Erythroblast (primary cell): Measurements from ENCODE around the gene C20orf144.

ENCODE experiments used
- DNase-seq, 2 experiments: peaks; one replicate each; lab custom pipeline; 2025; lab: John Stamatoyannopoulos, UW
- GATA1 ChIP-seq: IDR thresholded peaks from 2 replicates; pipeline ENCODE4 v1.6.1; 2011; ENCODE audit warnings: low read depth, mild to moderate bottlenecking, control low read depth, low read length, moderate library complexity
- POLR2A ChIP-seq: IDR thresholded peaks from 2 replicates; pipeline ENCODE4 v1.6.1; 2011; ENCODE audit warnings: mild to moderate bottlenecking, low read length

The C20orf144 gene

GRCh38 chr20:33672426-33673113, 10.4 kb downstream of the C20orf144 start:
- DNase-seq: peak; percentile 42 to 51
- TF ChIP-seq POLR2A: no peak
- TF ChIP-seq GATA1: no peak

- TF ChIP-seq POLR2A: no peak
- DNase-seq: no peak
Measured at GRCh38 chr20:33673114-33673409, 10.9 kb downstream of the C20orf144 start.

- TF ChIP-seq POLR2A: no peak
- TF ChIP-seq GATA1: no peak
- no peak for DNase-seq
Measured at GRCh38 chr20:33673410-33674293, 11.5 kb downstream of the C20orf144 start.

- DNase-seq: peak; percentile 79 to 88
- no peak for TF ChIP-seq GATA1
- TF ChIP-seq POLR2A: peak; percentile 29
Measured at GRCh38 chr20:33674294-33675135, 12.4 kb downstream of the C20orf144 start, which contains the start of gene NECAB3. TSS of gene NECAB3 (minus strand) at chr20:33674428. CDS start at chr20:33674352, 76 bp downstream.

- TF ChIP-seq GATA1 (no peak), POLR2A (no peak)
- DNase-seq: no peak
Measured at GRCh38 chr20:33675136-33675959, 13.2 kb downstream of the C20orf144 start.

GRCh38 chr20:33676121-33676520, 14.0 kb downstream of the C20orf144 start:
- no peak for DNase-seq
- TF ChIP-seq POLR2A (no peak), GATA1 (no peak)

- no peak for DNase-seq
- TF ChIP-seq GATA1 (no peak), POLR2A (no peak)
Measured at GRCh38 chr20:33676652-33677645, 14.8 kb downstream of the C20orf144 start.

- no peak for DNase-seq
- TF ChIP-seq GATA1: no peak
- no peak for TF ChIP-seq POLR2A
Measured at GRCh38 chr20:33677991-33678702, 16.0 kb downstream of the C20orf144 start.

GRCh38 chr20:33679758-33680485, 17.8 kb downstream of the C20orf144 start:
- TF ChIP-seq GATA1 (no peak), POLR2A (no peak)
- DNase-seq: no peak

GRCh38 chr20:33680686-33681085, 18.6 kb downstream of the C20orf144 start:
- TF ChIP-seq POLR2A (no peak), GATA1 (no peak)
- no peak for DNase-seq

GRCh38 chr20:33681288-33681687, 19.2 kb downstream of the C20orf144 start:
- TF ChIP-seq GATA1: no peak
- TF ChIP-seq POLR2A: no peak
- no peak for DNase-seq
